ENCODE results near the gene OSMR. TPM values are rescaled to one million over a fixed set of nuclear protein-coding genes. Genes with fewer than 3 reads are reported as not detected.
A peak's percentile ranks its signal among the peaks of the same experiment; 100 is the strongest.

OSMR gene
- total RNA-seq, 1 donor from 2014 or later, result not detected

DNA sequence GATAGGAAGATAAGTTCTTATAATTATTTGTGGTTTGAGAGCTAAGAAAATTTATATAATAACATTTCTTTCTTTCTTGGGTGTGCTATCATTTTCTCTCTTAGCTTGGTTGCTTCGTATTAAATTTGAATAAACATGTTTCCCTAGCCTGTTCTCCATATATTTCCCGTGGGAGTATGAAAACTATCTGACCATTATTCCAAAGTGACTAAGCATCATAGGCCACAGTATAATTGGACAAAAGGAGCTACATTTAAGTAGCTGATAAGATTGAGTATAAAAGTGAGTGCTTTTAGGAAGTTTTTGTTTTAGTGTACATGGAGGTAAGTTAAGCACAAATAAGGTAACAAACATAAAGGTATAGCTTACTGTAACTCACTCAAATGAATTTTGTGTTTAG, 8.4 kb upstream of the OSMR start:
- DNase-seq, result no peak
- H3K27me3 Mint-ChIP-seq (ENCODE audit: unreplicated experiment), result peaks cover 1% of the 10 kb centered on the region
- peaks cover 9% of the 10 kb centered on the region for H3K4me1 Mint-ChIP-seq (ENCODE audit: low read depth, unreplicated experiment)
- no peak overlapping the region for H3K4me3 Mint-ChIP-seq (ENCODE audit: unreplicated experiment)
- no peak overlapping the region for H3K27ac Mint-ChIP-seq (ENCODE audit: unreplicated experiment)
- H3K36me3 Mint-ChIP-seq (ENCODE audit: unreplicated experiment), result no peaks in the 10 kb centered on the region
- peaks cover 3% of the 10 kb centered on the region for H3K9me3 Mint-ChIP-seq (ENCODE audit: unreplicated experiment)
- TF ChIP-seq, protein P1, sequence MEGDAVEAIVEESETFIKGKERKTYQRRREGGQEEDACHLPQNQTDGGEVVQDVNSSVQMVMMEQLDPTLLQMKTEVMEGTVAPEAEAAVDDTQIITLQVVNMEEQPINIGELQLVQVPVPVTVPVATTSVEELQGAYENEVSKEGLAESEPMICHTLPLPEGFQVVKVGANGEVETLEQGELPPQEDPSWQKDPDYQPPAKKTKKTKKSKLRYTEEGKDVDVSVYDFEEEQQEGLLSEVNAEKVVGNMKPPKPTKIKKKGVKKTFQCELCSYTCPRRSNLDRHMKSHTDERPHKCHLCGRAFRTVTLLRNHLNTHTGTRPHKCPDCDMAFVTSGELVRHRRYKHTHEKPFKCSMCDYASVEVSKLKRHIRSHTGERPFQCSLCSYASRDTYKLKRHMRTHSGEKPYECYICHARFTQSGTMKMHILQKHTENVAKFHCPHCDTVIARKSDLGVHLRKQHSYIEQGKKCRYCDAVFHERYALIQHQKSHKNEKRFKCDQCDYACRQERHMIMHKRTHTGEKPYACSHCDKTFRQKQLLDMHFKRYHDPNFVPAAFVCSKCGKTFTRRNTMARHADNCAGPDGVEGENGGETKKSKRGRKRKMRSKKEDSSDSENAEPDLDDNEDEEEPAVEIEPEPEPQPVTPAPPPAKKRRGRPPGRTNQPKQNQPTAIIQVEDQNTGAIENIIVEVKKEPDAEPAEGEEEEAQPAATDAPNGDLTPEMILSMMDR (IDR thresholded peaks at IDR 0.05; ENCODE audit: partially characterized antibody, unreplicated experiment), result no peak

DNA sequence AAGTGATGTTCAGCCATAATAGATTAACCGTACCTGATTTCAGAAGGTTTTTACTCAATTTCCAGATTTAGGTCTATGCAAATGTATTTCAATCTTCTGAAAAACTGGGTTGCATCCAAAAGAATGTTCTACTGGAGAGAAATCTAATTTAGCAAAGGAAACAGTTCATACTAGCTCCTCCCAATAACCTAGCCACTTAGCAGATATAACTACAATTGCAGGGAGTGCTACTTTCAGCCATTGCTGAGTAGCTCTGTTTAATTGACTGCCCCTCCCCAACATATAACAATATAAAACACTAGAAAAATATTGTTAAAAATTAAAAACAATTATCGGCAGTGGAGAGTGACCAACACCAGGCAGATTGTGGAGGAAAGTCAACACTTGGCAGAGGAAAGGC, 7.9 kb upstream of the OSMR start:
- H3K4me1 Mint-ChIP-seq (ENCODE audit: low read depth, unreplicated experiment), result peaks cover 9% of the 10 kb centered on the region
- DNase-seq, result no peak
- TF ChIP-seq, protein P1 (IDR thresholded peaks at IDR 0.05; ENCODE audit: partially characterized antibody, unreplicated experiment), result no peak
- H3K4me3 Mint-ChIP-seq (ENCODE audit: unreplicated experiment), result no peak overlapping the region
- H3K27me3 Mint-ChIP-seq (ENCODE audit: unreplicated experiment), result no peaks in the 10 kb centered on the region
- no peak overlapping the region for H3K27ac Mint-ChIP-seq (ENCODE audit: unreplicated experiment)
- H3K36me3 Mint-ChIP-seq (ENCODE audit: unreplicated experiment), result no peaks in the 10 kb centered on the region
- H3K9me3 Mint-ChIP-seq (ENCODE audit: unreplicated experiment), result peaks cover 3% of the 10 kb centered on the region

DNA sequence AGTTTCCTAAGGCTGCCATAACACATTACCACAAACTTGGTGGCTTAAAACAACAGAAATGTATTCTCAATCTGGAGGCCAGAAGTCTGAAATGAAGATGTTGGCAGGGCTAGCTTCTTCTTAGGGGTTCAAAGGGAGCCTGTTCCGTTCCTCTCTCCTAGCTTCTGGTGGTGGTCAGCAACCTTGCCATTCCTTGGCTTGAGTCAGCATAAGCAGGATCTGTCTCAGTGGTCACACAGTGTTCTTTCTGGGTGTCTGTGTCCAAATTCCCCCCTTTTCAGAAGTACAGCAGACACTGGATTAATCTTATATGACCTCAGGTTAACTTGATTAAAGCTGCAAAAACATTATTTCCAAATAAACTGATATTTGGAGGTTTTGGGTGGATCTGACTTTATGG, 2.1 kb upstream of the OSMR start:
- Mint-ChIP-seq H3K4me3 (ENCODE audit: unreplicated experiment) (no peak overlapping the region), H3K36me3 (ENCODE audit: unreplicated experiment) (no peaks in the 10 kb centered on the region), H3K4me1 (ENCODE audit: low read depth, unreplicated experiment) (no peaks in the 10 kb centered on the region), H3K27me3 (ENCODE audit: unreplicated experiment) (peaks cover 10% of the 10 kb centered on the region), H3K9me3 (ENCODE audit: unreplicated experiment) (no peaks in the 10 kb centered on the region), H3K27ac (ENCODE audit: unreplicated experiment) (no peak overlapping the region)
- TF ChIP-seq, protein P1 (IDR thresholded peaks at IDR 0.05; ENCODE audit: partially characterized antibody, unreplicated experiment), result no peak
- no peak for DNase-seq

DNA sequence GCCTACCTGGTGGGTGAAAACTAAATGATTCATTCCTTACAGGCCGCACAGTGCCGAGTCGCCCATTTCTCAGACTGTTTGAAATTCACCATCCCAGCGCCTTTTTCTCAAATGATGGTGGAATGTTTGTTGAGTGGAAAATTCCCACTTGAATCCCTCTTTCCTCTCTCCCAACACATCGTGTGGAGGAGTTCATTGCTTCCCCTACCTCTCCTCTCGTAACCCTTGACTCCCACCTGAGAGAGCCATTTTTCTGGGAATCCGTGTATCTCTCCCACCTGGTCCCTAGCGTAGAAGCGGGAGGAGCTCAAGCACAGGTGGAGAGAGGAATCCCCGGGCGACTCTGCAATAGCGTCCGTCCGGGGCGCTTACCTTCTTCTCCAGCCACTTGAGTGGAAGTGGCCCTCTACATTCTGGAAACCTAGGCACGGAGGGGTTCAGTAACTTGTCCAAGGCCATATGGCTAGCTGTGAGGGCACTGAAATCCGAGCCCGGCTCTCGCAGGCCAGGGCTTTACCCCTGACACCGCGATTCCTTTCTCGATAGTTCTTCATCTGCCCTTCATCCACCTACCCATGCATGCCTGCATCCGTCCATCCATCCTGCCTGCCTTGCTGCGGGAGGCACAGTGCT, 683 bp downstream of the OSMR start:
- peaks cover 10% of the 10 kb centered on the region for H3K27me3 Mint-ChIP-seq (ENCODE audit: unreplicated experiment)
- no peaks in the 10 kb centered on the region for H3K9me3 Mint-ChIP-seq (ENCODE audit: unreplicated experiment)
- TF ChIP-seq, protein P1 (IDR thresholded peaks at IDR 0.05; ENCODE audit: partially characterized antibody, unreplicated experiment), result no peak
- no peaks in the 10 kb centered on the region for H3K36me3 Mint-ChIP-seq (ENCODE audit: unreplicated experiment)
- H3K4me3 Mint-ChIP-seq (ENCODE audit: unreplicated experiment), result peak overlapping the region; percentile 84
- H3K4me1 Mint-ChIP-seq (ENCODE audit: low read depth, unreplicated experiment), result no peaks in the 10 kb centered on the region
- DNase-seq, result no peak
- no peak overlapping the region for H3K27ac Mint-ChIP-seq (ENCODE audit: unreplicated experiment)

DNA sequence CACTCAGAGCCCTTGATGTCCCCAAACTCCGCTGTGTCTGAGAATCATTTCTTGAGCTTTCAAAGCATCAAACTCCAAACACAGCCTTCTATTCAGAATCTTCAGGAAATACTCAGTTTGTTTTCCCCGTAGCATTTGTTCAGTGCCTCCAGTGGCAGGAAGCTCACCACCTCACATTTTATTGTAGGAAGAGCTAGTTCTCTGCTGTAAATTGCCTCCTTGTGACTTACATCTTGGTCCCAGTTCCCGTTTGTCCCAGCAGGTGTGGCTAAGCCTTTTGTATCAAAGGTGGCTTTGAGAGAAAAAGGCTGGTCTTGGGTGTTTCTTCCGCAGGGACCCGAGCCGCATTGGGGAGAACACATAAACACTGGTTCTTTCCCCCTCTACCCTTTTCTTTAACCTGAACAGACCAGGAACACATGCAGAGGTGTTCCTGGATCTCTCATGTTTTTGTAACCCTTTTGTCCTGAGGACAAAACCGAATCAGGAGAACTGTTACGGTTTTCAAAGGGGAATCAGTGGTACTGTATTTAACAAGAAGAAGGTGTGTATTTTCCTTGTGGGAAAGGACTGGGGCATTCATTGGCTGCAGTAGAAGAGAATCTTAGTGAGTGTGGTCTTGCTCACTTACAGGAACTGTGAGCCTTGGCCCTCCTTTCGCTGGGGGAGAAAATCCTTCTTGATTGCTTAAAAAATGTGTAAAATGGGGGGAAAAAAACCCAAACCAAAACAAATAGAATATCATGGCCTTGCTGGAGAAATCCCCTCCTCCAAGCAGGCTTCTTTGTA, 1.9 kb downstream of the OSMR start:
- H3K27ac Mint-ChIP-seq (ENCODE audit: unreplicated experiment), result no peak overlapping the region
- DNase-seq, result no peak
- TF ChIP-seq, protein P1 (IDR thresholded peaks at IDR 0.05; ENCODE audit: partially characterized antibody, unreplicated experiment), result no peak
- peaks cover 10% of the 10 kb centered on the region for H3K27me3 Mint-ChIP-seq (ENCODE audit: unreplicated experiment)
- H3K36me3 Mint-ChIP-seq (ENCODE audit: unreplicated experiment), result no peaks in the 10 kb centered on the region
- H3K4me3 Mint-ChIP-seq (ENCODE audit: unreplicated experiment), result no peak overlapping the region
- no peaks in the 10 kb centered on the region for H3K4me1 Mint-ChIP-seq (ENCODE audit: low read depth, unreplicated experiment)
- H3K9me3 Mint-ChIP-seq (ENCODE audit: unreplicated experiment), result peaks cover 3% of the 10 kb centered on the region

All from glutamatergic neuron (in vitro differentiated cells).